Ectodermal cell (in vitro differentiated cells): ENCODE measurements around the gene RAD23A.

Experiments used
- H3K27ac ChIP-seq: 2 replicates; pipeline ENCODE4 v1.7.0; 2013; ENCODE audit warnings: mild to moderate bottlenecking, low read depth, low read length; ENCODE audit not compliant: insufficient read depth, poor library complexity, severe bottlenecking
- H3K27me3 ChIP-seq: 2 replicates; pipeline ENCODE4 v1.7.0; 2013; ENCODE audit warnings: mild to moderate bottlenecking, low read length; ENCODE audit not compliant: insufficient read depth, control insufficient read depth, poor library complexity, severe bottlenecking
- H3K36me3 ChIP-seq: one replicate; pipeline ENCODE4 v1.7.0; 2013; ENCODE audit warnings: low read length; ENCODE audit not compliant: control insufficient read depth, insufficient read depth
- H3K4me1 ChIP-seq: one replicate; pipeline ENCODE4 v1.7.0; 2013; ENCODE audit warnings: low read length; ENCODE audit not compliant: control insufficient read depth, insufficient read depth
- H3K4me3 ChIP-seq: 2 replicates; pipeline ENCODE4 v1.7.0; 2013; ENCODE audit warnings: low read depth, low read length, control low read depth; ENCODE audit not compliant: insufficient read depth
- H3K9me3 ChIP-seq: 2 replicates; pipeline ENCODE4 v1.7.0; 2013; ENCODE audit warnings: mild to moderate bottlenecking, low read length, moderate library complexity; ENCODE audit not compliant: control insufficient read depth
- WGBS, 2 experiments: methylation state at CpG; one replicate each; pipeline ENCODE4 v1.1.7; 2013; ENCODE audit warnings: missing lambda C conversion rate in 2 of 2; 5-methylcytosine and 5-hydroxymethylcytosine counted together

RAD23A gene

DNA sequence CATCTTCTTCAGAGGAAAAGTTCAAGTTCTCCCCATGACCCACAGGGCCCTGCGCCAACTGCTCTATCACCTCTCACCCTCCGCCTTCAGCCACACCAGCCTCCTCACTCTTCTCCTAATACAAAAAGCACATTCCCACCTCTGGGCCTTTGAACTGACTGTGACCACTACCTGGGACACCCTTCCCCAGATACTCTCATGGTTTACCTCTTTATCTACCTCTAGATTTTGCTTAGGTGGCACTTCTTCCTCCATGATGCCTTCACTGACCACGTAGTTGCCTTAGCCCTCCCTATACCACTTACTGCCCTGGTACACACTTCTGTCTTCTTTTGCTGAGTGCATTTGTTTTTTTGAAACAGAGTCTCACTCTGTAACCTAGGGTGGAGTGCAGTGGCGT is 22.7 kb upstream of the RAD23A start:
- Histone ChIP-seq H3K4me3 (no peak overlapping the region), H3K4me1 (no peaks in the 10 kb centered on the region), H3K27me3 (peaks cover 10% of the 10 kb centered on the region), H3K36me3 (peaks cover 45% of the 10 kb centered on the region), H3K27ac (no peak overlapping the region), H3K9me3 (no peaks in the 10 kb centered on the region)
- 92 to 96% methylated on average over 4 of the region's 4 CpGs for WGBS, 2 experiments

DNA sequence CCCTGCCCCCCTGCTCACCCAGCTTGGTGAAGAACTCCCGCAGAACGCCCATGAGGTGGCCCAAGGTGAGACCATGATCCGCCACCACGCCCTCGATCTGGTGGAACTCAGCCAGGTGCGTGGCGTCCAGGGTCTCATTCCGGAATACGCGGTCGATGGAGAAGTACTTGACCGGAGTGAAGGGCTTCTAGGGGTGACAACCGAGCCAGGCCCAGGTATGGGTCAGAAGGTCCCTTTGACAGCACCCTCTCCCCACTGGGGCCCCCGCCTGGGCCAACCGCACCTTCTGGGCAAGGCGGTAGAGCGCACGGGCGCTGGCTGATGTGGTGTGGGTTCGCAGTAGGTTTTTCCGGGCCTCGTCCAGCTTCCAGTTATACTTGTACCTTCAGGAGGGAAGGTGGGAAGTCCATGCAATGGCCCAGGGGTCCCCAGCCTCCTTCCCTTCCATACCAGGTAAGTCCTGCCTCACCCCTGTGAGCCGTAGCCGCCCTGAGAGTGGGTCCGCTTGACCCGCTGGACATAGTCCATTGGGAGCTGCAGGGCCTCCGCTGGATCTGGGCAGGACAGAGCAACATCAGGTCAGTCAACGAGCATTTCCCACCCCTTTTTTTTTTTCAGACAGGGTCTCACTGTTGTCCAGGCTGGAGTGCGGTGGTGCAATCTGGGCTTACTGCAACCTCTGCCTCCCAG is 20.9 kb upstream of the RAD23A start:
- no peaks in the 10 kb centered on the region for H3K27me3 ChIP-seq
- no peaks in the 10 kb centered on the region for H3K4me1 ChIP-seq
- H3K36me3 ChIP-seq = peaks cover 58% of the 10 kb centered on the region
- WGBS, 2 experiments = 95 to 97% methylated on average over 29 of the region's 29 CpGs
- no peak overlapping the region for H3K27ac ChIP-seq
- no peaks in the 10 kb centered on the region for H3K9me3 ChIP-seq
- no peak overlapping the region for H3K4me3 ChIP-seq

DNA sequence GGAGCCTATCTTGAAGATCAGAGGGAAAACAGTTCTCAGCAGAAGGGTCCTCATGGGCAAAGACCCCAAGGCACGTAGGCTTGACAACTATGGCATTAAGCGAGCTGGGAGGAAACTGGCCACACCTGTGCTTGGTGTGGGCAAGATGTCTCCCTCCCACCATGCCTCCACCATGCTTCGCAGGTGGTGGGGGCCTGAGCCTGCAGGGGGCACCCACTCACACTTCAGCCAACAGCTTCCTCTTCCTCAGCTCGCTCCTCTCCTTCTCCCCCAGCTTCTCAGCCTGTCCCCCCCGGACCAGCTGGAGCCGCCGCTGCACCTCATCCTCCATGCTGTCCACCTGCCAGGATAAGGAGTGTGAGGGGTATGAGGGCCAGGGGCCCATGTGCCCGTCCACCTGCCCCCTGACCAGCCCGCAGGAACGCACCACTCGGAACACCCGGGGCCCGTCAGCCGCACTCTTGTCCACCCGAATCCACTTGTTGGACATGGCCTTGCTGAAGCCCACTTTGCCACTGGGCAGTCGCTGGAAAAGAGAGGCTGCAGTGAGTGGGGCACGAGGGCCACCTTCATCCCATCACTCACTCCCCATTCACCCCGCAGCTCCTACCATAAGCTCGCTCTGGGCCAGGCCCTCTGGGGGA is 15.5 kb upstream of the RAD23A start:
- Histone ChIP-seq H3K36me3 (peaks cover 41% of the 10 kb centered on the region), H3K27ac (no peak overlapping the region), H3K4me1 (peaks cover 5% of the 10 kb centered on the region), H3K4me3 (no peak overlapping the region), H3K9me3 (no peaks in the 10 kb centered on the region), H3K27me3 (no peaks in the 10 kb centered on the region)
- WGBS, 2 experiments = 94 to 96% methylated on average over 18 to 19 of the region's 19 CpGs

DNA sequence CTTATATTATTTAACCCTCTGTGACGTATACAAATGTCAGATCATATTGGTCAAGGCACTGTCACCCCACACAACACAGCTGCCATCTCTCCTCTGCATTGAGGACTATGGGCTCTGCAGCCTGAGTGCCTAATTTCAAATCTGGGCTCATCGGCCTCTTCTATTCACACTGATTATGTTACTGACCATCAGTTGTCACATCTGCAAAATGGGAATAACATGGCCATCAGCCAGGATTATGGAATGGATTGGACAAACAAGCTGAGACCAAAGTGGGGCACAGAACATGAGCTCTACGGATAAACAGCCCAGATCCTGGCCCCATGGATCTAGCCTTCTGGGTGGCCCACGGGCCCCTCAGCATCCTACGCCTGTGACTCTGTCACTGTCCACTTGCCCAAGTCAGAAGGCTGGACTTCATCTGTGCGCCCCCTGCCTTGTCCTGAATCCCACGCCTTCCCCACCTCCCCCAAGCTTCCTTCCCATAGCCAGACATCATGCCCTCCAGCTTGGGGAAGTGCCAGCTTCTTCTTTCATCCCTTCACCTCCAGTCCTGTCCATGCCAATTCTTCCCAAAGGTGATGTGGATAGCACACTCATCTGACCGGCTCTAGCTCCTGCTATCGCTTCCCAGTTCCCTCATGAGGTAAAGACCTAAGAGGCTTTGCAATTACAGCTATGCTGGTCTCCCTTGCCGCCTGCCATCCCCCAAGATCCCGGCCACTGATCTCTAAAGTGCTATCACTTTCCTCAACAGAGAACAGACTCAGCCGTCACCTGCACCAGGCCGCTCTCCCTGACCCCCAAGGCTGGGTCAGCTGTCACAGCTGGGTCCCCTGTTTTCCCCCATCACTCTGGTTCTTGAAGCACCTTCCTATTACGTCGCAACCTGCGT is 13.0 kb upstream of the RAD23A start:
- peaks cover 12% of the 10 kb centered on the region for H3K4me1 ChIP-seq
- H3K27ac ChIP-seq = no peak overlapping the region
- H3K36me3 ChIP-seq = peaks cover 26% of the 10 kb centered on the region
- no peaks in the 10 kb centered on the region for H3K27me3 ChIP-seq
- peak overlapping the region; percentile 69 for H3K4me3 ChIP-seq
- H3K9me3 ChIP-seq = no peaks in the 10 kb centered on the region
- whole genome bisulfite sequencing, 2 experiments = 39% methylated on average over 16 of the region's 16 CpGs

DNA sequence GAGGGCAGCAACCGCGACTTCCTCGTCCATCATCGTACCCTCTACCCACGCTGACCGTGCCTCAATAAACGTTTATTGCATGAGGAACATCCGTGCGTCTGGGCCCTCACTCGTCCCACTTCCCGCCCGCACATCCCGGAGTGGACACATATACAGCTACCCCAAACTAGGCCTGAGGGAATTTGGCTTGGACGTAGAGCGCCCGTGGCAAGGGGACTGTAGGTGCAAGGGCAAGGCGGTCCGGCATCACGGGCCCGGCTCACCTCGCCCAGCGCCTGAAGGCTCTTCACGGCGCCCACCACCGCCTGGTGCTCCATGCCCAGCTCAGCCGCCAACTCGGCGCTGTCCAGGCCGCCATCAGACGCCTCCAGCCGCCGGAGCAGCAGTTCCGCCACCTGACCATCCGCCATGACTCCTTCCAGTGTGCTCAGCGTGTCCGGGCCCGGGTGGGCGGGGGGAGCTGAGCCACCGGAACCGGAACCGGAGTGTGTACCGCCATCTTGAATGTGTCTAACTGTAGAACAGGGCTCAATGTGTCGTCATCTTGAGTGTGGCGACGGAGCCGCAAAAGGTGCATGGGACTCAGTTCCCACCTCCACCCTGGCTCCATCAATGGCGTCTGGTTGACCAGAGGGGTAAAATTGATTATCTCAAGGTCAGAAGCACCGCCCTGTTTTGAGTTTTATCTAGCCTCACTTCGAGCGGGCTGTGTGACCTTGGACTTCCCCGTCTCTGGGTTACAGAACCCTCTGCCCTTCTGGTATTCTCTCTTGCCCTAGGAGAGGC is 12.2 kb upstream of the RAD23A start, which contains the start of gene FARSA:
Gene FARSA (minus strand): TSS at position 425 of the 786 bp plus-strand sequence. CDS start 15 bp downstream, at position 410.
- WGBS, 2 experiments = 5 to 6% methylated on average over 51 of the region's 51 CpGs
- Histone ChIP-seq H3K4me1 (peaks cover 13% of the 10 kb centered on the region), H3K27ac (no peak within 1 kb of the TSS), H3K36me3 (peaks cover 18% of the 10 kb centered on the region), H3K9me3 (no peaks in the 10 kb centered on the region), H3K4me3 (peak within 1 kb of the TSS; percentile 69), H3K27me3 (no peaks in the 10 kb centered on the region)

DNA sequence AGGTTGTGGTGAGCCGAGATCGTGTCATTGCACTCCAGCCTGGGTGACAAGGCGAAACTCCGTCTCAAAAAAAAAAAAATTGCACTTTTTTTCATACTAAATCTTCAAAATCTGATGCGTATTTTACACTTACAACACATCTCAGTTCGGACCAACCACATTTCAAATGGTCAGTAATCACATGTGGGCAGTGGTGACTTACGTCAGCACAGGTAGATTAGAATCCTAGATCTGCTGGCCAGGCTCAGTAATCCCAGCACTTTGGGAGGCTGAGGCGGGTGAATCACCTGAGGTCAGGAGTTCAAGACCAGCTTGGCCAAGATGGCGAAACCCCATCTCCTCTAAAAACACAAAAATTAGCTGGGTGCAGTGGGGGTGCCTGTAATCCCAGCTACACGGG is 10.6 kb upstream of the RAD23A start:
- no peak overlapping the region for H3K27ac ChIP-seq
- no peaks in the 10 kb centered on the region for H3K27me3 ChIP-seq
- no peak overlapping the region for H3K4me3 ChIP-seq
- H3K4me1 ChIP-seq = peaks cover 17% of the 10 kb centered on the region
- WGBS, 2 experiments = 86 to 92% methylated on average over 10 of the region's 10 CpGs
- no peaks in the 10 kb centered on the region for H3K9me3 ChIP-seq
- H3K36me3 ChIP-seq = peaks cover 14% of the 10 kb centered on the region

DNA sequence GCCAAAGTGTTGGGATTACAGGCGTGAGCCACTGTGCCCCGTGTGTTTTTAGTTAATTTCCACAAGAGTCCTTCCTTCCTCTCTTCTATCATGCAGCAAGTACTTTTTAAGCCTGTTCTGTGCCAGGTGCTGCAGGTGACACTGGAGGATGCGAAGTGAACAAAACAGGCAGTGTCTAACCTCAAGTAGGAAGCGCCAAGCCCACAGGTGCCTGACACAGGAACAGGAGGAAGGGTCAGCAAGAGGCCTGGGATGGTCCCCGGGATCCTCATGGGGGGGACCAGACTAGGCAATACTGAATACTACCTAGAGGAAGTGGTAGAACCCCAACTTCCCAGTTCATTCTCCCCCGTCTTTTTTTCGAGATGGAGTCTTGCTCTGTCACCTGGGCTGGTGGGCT is 9.1 kb upstream of the RAD23A start:
- Histone ChIP-seq H3K4me1 (peaks cover 23% of the 10 kb centered on the region), H3K27ac (no peak overlapping the region), H3K36me3 (peaks cover 21% of the 10 kb centered on the region), H3K27me3 (no peaks in the 10 kb centered on the region), H3K9me3 (no peaks in the 10 kb centered on the region), H3K4me3 (no peak overlapping the region)
- WGBS, 2 experiments = 86 to 89% methylated on average over 7 of the region's 7 CpGs

DNA sequence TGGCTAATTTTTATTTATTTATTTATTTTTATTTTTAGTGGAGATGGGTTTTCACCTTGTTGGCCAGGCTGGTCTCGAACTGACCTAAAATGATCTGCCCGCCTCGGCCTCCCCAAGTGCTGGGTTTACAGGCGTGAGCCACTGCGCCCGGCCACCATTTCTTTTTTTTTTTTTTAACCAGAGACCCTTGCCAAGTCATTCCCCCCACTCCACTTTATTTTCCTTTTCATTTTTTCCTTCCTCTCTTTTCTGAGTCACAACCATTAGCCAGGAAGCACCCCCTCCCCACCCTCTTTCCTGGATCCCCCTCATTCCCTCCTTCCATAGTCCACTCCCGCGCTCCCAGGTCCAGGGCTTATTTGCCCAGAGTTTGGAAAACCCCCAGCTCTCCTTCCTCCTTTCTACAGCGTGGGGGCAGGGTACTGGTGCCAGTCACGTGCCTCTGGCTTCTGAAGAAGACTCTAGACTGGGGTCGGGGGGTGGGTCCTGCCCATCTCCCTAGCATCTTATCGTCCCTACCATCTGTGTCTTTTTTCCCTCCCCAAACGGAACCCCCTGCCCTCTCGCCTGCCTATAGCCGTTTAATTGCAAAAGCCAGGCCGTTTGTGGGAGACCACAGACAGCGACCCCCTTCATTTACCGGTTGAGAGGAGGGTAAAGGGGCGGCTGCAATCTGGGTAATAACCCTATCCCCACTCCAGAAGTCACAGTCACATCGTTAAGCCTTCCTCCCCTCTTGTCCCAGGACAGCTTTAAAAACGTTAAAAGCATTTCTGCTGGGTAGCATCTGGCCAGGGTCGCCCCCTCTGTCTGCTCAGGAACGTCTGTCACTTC is 8.4 kb upstream of the RAD23A start:
- H3K4me3 ChIP-seq = peak overlapping the region; percentile 100
- no peaks in the 10 kb centered on the region for H3K27me3 ChIP-seq
- H3K4me1 ChIP-seq = peaks cover 20% of the 10 kb centered on the region
- peak overlapping the region; percentile 80 for H3K27ac ChIP-seq
- WGBS, 2 experiments = 22 to 25% methylated on average over 23 of the region's 23 CpGs
- peaks cover 28% of the 10 kb centered on the region for H3K36me3 ChIP-seq
- no peaks in the 10 kb centered on the region for H3K9me3 ChIP-seq
